ENCODE measurements around the gene PSMC3IP.
A peak's percentile ranks its signal among the peaks of the same experiment; 100 is the strongest.
"Not testable (repeated sequence)": the region's sequence is repeated elsewhere in the genome, so short reads cannot be mapped to it uniquely, and the experiment has no call there.

The PSMC3IP gene, protein sequence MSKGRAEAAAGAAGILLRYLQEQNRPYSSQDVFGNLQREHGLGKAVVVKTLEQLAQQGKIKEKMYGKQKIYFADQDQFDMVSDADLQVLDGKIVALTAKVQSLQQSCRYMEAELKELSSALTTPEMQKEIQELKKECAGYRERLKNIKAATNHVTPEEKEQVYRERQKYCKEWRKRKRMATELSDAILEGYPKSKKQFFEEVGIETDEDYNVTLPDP

DNA sequence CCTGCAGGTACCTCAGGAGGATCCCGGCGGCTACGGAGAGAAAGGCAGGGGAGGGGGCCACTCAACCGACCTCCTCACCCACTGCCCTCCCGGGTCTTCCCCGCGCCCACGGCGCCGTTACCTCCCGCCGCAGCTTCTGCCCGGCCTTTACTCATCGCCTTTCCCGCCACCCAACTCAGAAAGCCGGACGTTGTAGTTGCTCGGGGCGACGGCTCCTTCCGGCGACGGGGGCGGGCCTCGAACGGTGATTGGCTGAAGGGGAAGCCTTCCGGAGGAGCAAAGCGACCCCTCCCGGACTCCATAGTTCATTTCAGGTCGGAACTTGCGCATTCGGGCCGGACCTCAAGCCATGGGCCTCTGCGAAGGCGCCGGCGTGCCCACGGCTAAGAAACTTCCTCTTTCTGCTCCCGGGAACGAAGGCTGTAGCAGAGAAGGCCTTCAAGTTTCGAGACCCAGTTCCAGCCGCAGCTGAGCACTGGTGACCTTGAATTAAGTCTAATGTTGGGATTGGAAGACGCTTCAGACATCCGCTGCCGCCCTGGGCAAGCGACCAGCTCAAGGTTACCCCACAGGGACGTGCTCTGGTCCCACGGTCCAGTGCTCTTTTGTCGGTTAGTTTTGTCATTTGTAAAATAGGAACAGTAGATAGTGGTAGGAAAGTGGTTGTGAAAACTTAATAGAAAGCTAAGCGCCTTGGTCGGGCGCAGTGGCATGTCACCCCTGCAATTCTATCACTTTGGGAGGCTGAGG is at the start of gene PSMC3IP:
TSS of gene PSMC3IP (minus strand) at position 198 of the 750 bp plus-strand sequence. CDS start at position 155, 43 bp downstream.
- TF ChIP-seq SUZ12 (IDR thresholded peaks at IDR 0.05; ENCODE audit: extremely low read depth, insufficient read depth, insufficient read length) (no peak), YY1 (IDR thresholded peaks at IDR 0.05; ENCODE audit: insufficient read depth, insufficient read length) (no peak), ZNF274 (IDR thresholded peaks at IDR 0.05; ENCODE audit: low read depth, low read length) (no peak)
- Histone ChIP-seq H3K9me3 (ENCODE audit: insufficient read depth, low read length) (no peaks in the 10 kb centered on the region), H3K4me1 (ENCODE audit: insufficient read depth, insufficient read length) (no peaks in the 10 kb centered on the region), H3K9ac (ENCODE audit: insufficient read length, low read depth) (peak within 1 kb of the TSS; percentile 97), H3K36me3 (ENCODE audit: insufficient read depth, insufficient read length, low read length) (peaks cover 74% of the 10 kb centered on the region), H3K27me3 (ENCODE audit: insufficient read depth, insufficient read length) (no peaks in the 10 kb centered on the region), H3K4me3 (ENCODE audit: insufficient read length, low read depth) (peak within 1 kb of the TSS; percentile 94)
- peak; percentile 91 for DNase-seq (ENCODE audit: low read depth, low spot score)

DNA sequence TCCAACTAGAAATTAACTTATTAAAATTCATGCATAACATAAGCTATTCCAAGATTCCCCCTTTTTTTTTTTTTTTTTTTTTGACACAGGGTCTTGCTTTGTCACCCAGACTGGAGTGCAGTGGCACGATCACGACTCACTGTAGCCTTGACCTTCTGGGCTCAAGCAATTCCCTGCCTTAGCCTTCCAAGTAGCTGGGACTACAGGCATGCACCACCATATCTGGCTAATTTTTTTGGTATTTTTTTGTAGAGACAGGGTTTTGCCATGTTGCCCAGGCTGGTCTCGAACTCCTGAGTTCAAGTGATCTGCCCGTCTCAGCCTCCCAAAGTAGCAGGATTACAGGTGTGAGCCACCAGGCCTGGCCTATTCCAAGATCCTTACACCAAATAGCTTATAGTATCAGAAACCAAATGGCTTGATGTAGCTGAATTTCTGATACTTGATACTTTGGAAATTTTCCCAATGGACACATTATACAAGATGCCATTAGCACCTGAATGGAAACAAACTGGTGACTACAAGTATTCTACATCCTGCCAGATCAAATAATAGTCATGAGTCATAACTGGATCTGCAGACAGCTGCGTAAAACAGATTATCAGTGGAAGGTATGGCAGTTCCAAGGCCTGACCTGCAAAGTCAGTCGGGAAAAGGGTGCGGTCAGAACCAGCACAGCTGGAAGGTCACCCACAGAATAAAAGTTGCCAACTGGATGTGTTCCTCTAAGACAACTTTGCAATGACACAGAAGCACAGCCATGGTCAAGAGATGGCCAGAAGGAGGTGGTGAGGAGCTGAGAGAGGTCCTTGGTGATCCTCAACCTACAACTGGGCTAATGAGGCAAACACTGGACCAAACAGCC is 46.4 kb upstream of the PSMC3IP start:
- H3K4me3 ChIP-seq (ENCODE audit: insufficient read length, low read depth) = no peak overlapping the region
- no peaks in the 10 kb centered on the region for H3K9me3 ChIP-seq (ENCODE audit: insufficient read depth, low read length)
- H3K9ac ChIP-seq (ENCODE audit: insufficient read length, low read depth) = no peak overlapping the region
- H3K27me3 ChIP-seq (ENCODE audit: insufficient read depth, insufficient read length) = no peaks in the 10 kb centered on the region
- no peak for DNase-seq (ENCODE audit: low read depth, low spot score)
- TF ChIP-seq ZNF274 (IDR thresholded peaks at IDR 0.05; ENCODE audit: low read depth, low read length) (no peak), YY1 (IDR thresholded peaks at IDR 0.05; ENCODE audit: insufficient read depth, insufficient read length) (no peak), SUZ12 (IDR thresholded peaks at IDR 0.05; ENCODE audit: extremely low read depth, insufficient read depth, insufficient read length) (no peak)
- no peaks in the 10 kb centered on the region for H3K36me3 ChIP-seq (ENCODE audit: insufficient read depth, insufficient read length, low read length)
- H3K4me1 ChIP-seq (ENCODE audit: insufficient read depth, insufficient read length) = peaks cover 1% of the 10 kb centered on the region

DNA sequence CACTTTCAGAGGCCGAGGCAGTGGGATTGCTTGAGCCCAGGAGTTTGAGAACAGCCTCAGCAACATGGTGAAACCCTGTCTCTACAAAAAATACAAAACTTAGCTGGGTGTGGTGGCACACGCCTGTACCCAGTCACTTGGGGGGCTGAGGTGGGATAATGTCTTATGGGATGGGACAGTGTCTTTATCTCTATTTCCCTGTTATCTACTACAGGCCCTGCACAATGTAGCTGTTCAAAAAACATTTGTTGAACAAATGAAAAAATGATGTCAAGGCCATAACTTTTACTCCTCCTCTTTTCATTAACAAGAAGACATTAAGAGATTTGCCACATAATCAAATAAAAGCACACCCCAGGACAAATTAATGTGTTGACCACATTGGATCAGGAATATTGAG is 45.7 kb upstream of the PSMC3IP start:
- H3K27me3 ChIP-seq (ENCODE audit: insufficient read depth, insufficient read length) = no peaks in the 10 kb centered on the region
- no peaks in the 10 kb centered on the region for H3K9me3 ChIP-seq (ENCODE audit: insufficient read depth, low read length)
- H3K4me3 ChIP-seq (ENCODE audit: insufficient read length, low read depth) = no peak overlapping the region
- H3K36me3 ChIP-seq (ENCODE audit: insufficient read depth, insufficient read length, low read length) = no peaks in the 10 kb centered on the region
- H3K4me1 ChIP-seq (ENCODE audit: insufficient read depth, insufficient read length) = peaks cover 1% of the 10 kb centered on the region
- H3K9ac ChIP-seq (ENCODE audit: insufficient read length, low read depth) = no peak overlapping the region
- TF ChIP-seq SUZ12 (IDR thresholded peaks at IDR 0.05; ENCODE audit: extremely low read depth, insufficient read depth, insufficient read length) (no peak), YY1 (IDR thresholded peaks at IDR 0.05; ENCODE audit: insufficient read depth, insufficient read length) (no peak), ZNF274 (IDR thresholded peaks at IDR 0.05; ENCODE audit: low read depth, low read length) (no peak)
- DNase-seq (ENCODE audit: low read depth, low spot score) = no peak

DNA sequence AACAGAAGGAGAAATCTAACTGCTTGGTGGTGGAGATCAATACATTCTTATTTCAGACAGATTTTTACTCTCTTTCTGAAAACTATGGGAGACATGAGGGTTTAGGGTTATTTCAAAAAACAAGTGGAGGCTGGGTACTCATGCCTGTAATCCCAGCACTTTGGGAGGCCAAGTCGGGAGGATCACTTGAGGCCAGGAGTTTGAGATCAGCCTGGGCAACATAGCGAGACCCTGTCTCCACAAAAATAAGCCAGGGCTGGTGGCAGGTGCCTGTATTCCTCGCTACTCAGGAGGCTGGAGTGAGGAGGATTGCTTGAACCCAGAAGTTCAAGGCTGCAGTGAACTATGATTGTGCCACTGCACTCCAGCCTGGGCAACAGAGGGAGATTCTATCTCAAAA is 44.5 kb upstream of the PSMC3IP start:
- not testable (repeated sequence) for DNase-seq (ENCODE audit: low read depth, low spot score); H3K9ac ChIP-seq (ENCODE audit: insufficient read length, low read depth); H3K36me3 ChIP-seq (ENCODE audit: insufficient read depth, insufficient read length, low read length)

DNA sequence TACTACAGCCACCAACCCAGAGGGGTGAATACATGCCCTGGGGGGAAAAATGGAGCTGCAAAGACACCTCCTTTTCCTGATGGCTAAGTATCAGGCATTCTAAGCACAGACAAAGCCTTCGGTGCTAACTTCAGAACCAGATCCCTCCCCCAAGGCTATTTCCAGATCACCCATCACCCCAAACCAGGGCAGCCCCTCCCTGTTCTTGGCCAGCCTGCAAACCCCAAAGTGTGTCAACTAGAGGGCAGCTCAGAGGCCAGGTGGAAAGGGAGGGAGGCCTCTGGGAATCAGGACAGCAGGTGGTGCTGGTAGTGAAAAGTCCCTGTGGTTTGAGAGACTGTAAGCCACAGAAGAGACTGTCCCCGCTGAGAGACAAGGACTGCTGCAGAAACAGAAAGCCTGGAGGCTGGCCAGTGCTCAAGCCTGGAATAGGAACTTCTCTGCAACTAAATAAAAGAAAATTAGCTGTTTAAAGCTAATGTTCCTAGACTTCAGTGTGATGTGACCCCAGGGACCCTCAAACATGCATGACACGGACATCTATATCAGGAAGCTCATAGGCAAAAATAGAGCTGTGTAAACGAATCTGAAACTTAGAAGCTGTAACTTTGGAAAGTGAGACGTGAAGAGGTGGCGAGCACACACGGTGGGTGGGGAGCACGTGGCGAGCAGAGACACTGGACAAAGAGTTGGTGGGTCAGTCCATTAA is 41.1 kb upstream of the PSMC3IP start:
- TF ChIP-seq ZNF274 (IDR thresholded peaks at IDR 0.05; ENCODE audit: low read depth, low read length) = no peak
- peak; percentile 43 for DNase-seq (ENCODE audit: low read depth, low spot score)
- no peaks in the 10 kb centered on the region for H3K9me3 ChIP-seq (ENCODE audit: insufficient read depth, low read length)
- H3K4me3 ChIP-seq (ENCODE audit: insufficient read length, low read depth) = no peak overlapping the region
- no peaks in the 10 kb centered on the region for H3K27me3 ChIP-seq (ENCODE audit: insufficient read depth, insufficient read length)
- H3K36me3 ChIP-seq (ENCODE audit: insufficient read depth, insufficient read length, low read length) = peaks cover 22% of the 10 kb centered on the region
- no peaks in the 10 kb centered on the region for H3K4me1 ChIP-seq (ENCODE audit: insufficient read depth, insufficient read length)
- H3K9ac ChIP-seq (ENCODE audit: insufficient read length, low read depth) = peak overlapping the region; percentile 29

More for the DNA sequence above, 44.5 kb upstream of the PSMC3IP start:
- not testable (repeated sequence) for H3K9me3 ChIP-seq (ENCODE audit: insufficient read depth, low read length); H3K27me3 ChIP-seq (ENCODE audit: insufficient read depth, insufficient read length); H3K4me1 ChIP-seq (ENCODE audit: insufficient read depth, insufficient read length); H3K4me3 ChIP-seq (ENCODE audit: insufficient read length, low read depth)

DNA sequence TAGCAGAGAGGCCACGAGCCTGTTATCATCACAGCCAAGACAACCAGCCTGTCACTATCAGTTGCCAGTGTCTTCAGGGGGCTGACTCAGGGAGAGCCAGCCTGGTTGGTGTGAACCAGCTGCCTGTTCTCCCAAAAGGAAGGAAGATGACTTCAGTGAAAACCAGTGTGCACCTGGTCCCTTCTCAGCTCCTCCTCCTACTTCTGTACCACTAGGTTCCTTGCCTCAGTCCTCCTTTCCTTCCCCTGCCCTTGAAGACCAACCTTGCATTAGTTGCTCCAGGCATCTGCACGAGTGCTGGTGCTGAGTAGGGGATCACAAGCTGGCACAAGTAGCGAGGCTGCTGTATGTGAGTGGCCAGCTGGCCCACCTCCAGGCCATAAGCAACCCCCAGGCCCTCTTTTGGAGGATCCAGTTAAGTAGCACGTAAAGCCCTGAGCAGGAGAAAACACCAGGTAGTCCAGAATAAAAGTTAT is 40.5 kb upstream of the PSMC3IP start:
- Histone ChIP-seq H3K9me3 (ENCODE audit: insufficient read depth, low read length) (no peaks in the 10 kb centered on the region), H3K4me1 (ENCODE audit: insufficient read depth, insufficient read length) (no peaks in the 10 kb centered on the region), H3K4me3 (ENCODE audit: insufficient read length, low read depth) (no peak overlapping the region), H3K36me3 (ENCODE audit: insufficient read depth, insufficient read length, low read length) (peaks cover 28% of the 10 kb centered on the region), H3K9ac (ENCODE audit: insufficient read length, low read depth) (peak overlapping the region; percentile 14), H3K27me3 (ENCODE audit: insufficient read depth, insufficient read length) (no peaks in the 10 kb centered on the region)
- no peak for DNase-seq (ENCODE audit: low read depth, low spot score)
- no peak for TF ChIP-seq SUZ12 (IDR thresholded peaks at IDR 0.05; ENCODE audit: extremely low read depth, insufficient read depth, insufficient read length)
- TF ChIP-seq YY1 (IDR thresholded peaks at IDR 0.05; ENCODE audit: insufficient read depth, insufficient read length) = no peak
- TF ChIP-seq ZNF274 (IDR thresholded peaks at IDR 0.05; ENCODE audit: low read depth, low read length) = no peak
